SU-DHL-6 (cell line): ENCODE results near the gene PPP1R9B.

Source experiments
- CTCF ChIP-seq: fragments of 200-600 bp; sonication (generic); IDR thresholded peaks from one replicate; pipeline ENCODE4 v1.5.1; 2017; ENCODE audit warnings: antibody characterized with exemption, mild to moderate bottlenecking, low read length, moderate library complexity; ENCODE audit not compliant: insufficient read depth, poor library complexity, severe bottlenecking
- EZH2phosphoT487 ChIP-seq: fragments of 200-600 bp; sonication (generic), shearing (Covaris generic); conservative IDR thresholded peaks from 2 replicates; pipeline ENCODE4 v1.6.1; 2018; ENCODE audit warnings: mild to moderate bottlenecking, antibody characterized with exemption, low read length, moderate library complexity, mixed read lengths

- TF ChIP-seq CTCF = no peak
- TF ChIP-seq EZH2phosphoT487 = no peak
These were observed 59.2 kb downstream of the PPP1R9B start for GRCh38 chr17:50090971-50091917.
